B cell (primary cell): ENCODE measurements around the gene NOL4L. TPM values are rescaled to one million over a fixed set of nuclear protein-coding genes. Genes with fewer than 3 reads are reported as not detected.

Experiments used
- ATAC-seq: fragments of 200-7000 bp; cut with Tn5 transposase; one replicate; pipeline ENCODE4 v1.10.0; 2021; ENCODE audit warnings: low read depth, mild to moderate bottlenecking, moderate number of reproducible peaks, moderate library complexity
- CTCF ChIA-PET: fragments of 350-600 bp; sonication (Branson Sonifier 250); formaldehyde crosslinking; loops from one replicate; lab custom pipeline; 2021; ENCODE audit warnings: antibody characterized with exemption, inconsistent platforms; lab: Charles Lee
- POLR2A ChIA-PET: fragments of 350-600 bp; sonication (Branson Sonifier 250); formaldehyde crosslinking; loops from one replicate; lab custom pipeline; 2021; ENCODE audit warnings: antibody characterized with exemption; lab: Charles Lee
- DNase-seq: peaks from one replicate; pipeline ENCODE4 v3.0.0; 2013
- H2AFZ ChIP-seq: 2 replicates; pipeline ENCODE4 v1.6.1; 2012; ENCODE audit warnings: mild to moderate bottlenecking, low read depth, low read length; ENCODE audit not compliant: insufficient read depth, poor library complexity, severe bottlenecking
- H3K27ac ChIP-seq, 2 donors: 1 replicate in 1 of 2; 2 replicates in 1 of 2; pipeline ENCODE4 v1.5.1; 2012 to 2013; ENCODE audit warnings: low read length in 2 of 2, mild to moderate bottlenecking in 2 of 2, moderate library complexity in 1 of 2
- H3K27me3 ChIP-seq, 4 experiments: fragments of 200-600 bp in 1 of 4; sonication (generic) in 1 of 4; replicated peaks in 1 of 4; 1 replicate in 2 of 4; 2 replicates in 2 of 4; pipeline versions ENCODE4 v1.6.1 to v1.7.0; 2013 to 2016; ENCODE audit warnings: low read length in 3 of 4, mild to moderate bottlenecking in 2 of 4, mixed read lengths in 1 of 4, moderate library complexity in 1 of 4; ENCODE audit not compliant: insufficient read depth in 4 of 4, control insufficient read depth in 3 of 4; ENCODE audit errors: control extremely low read depth in 1 of 4
- H3K36me3 ChIP-seq, 2 experiments: replicated peaks in 1 of 2; 1 replicate in 1 of 2; 2 replicates in 1 of 2; pipeline versions ENCODE4 v1.6.1 to v1.7.1; 2013; ENCODE audit warnings: low read length in 1 of 2; ENCODE audit not compliant: insufficient read depth in 2 of 2, control insufficient read depth in 1 of 2; ENCODE audit errors: control extremely low read depth in 1 of 2, extremely low read depth in 1 of 2
- H3K4me1 ChIP-seq, 2 donors: fragments of 200-600 bp in 1 of 2; sonication (generic) in 1 of 2; 1 replicate in 1 of 2; 2 replicates in 1 of 2; pipeline versions ENCODE4 v1.5.1 to v1.6.1; 2013 to 2017; ENCODE audit warnings: low read length in 2 of 2; ENCODE audit not compliant: control insufficient read depth in 2 of 2, insufficient read depth in 2 of 2
- H3K4me2 ChIP-seq: replicated peaks from 2 replicates; pipeline ENCODE3; 2012; ENCODE audit warnings: mild to moderate bottlenecking, low read depth, low read length; ENCODE audit not compliant: poor library complexity, severe bottlenecking
- H3K4me3 ChIP-seq, 5 experiments: fragments of 200-600 bp in 1 of 5; sonication (generic) in 1 of 5; 1 replicate in 3 of 5; 2 replicates in 2 of 5; pipeline versions ENCODE4 v1.5.1 to v1.7.0; 2011 to 2016; ENCODE audit warnings: low read length in 4 of 5, mild to moderate bottlenecking in 4 of 5, low read depth in 2 of 5, control low read depth in 1 of 5, moderate library complexity in 1 of 5; ENCODE audit not compliant: insufficient read depth in 1 of 5; ENCODE audit errors: control extremely low read depth in 1 of 5, extremely low read depth in 1 of 5
- H3K79me2 ChIP-seq: fragments of 200-600 bp; sonication (generic); one replicate; pipeline ENCODE4 v1.6.0; 2016; ENCODE audit warnings: low read length; ENCODE audit not compliant: control insufficient read depth, insufficient read depth
- H3K9ac ChIP-seq: fragments of 200-600 bp; sonication (generic); 2 replicates; pipeline ENCODE4 v1.6.1; 2017; ENCODE audit warnings: mild to moderate bottlenecking, low read length, moderate library complexity
- H3K9me3 ChIP-seq, 3 donors: one replicate each; pipeline versions ENCODE4 v1.6.1 to v1.7.1; 2013; ENCODE audit warnings: low read length in 2 of 3; ENCODE audit not compliant: control insufficient read depth in 2 of 3, insufficient read depth in 1 of 3; ENCODE audit errors: control extremely low read depth in 1 of 3
- H4K20me1 ChIP-seq: 2 replicates; pipeline ENCODE4 v1.6.0; 2012; ENCODE audit warnings: mild to moderate bottlenecking, low read length; ENCODE audit not compliant: insufficient read depth, control insufficient read depth, poor library complexity, severe bottlenecking
- H3K27ac Mint-ChIP-seq: one replicate; pipeline ENCODE4 v1.8.0; 2021; ENCODE audit warnings: mixed read lengths
- H3K27me3 Mint-ChIP-seq: one replicate; pipeline ENCODE4 v1.8.0; 2021; ENCODE audit warnings: mixed read lengths
- H3K4me1 Mint-ChIP-seq: one replicate; pipeline ENCODE4 v1.8.0; 2021; ENCODE audit warnings: mixed read lengths
- H3K4me3 Mint-ChIP-seq: one replicate; pipeline ENCODE4 v1.8.0; 2021; ENCODE audit warnings: mixed read lengths
- H3K9me3 Mint-ChIP-seq: one replicate; pipeline ENCODE4 v1.8.0; 2022; ENCODE audit warnings: mixed read lengths; ENCODE audit not compliant: insufficient read depth
- EZH2 ChIP-seq: IDR thresholded peaks from 2 replicates; pipeline ENCODE4 v1.6.1; 2012; ENCODE audit warnings: borderline replicate concordance, low read depth, mild to moderate bottlenecking, moderate library complexity, low read length; ENCODE audit not compliant: insufficient read depth, poor library complexity, severe bottlenecking
- WGBS: methylation state at CpG from one replicate; pipeline ENCODE4 v1.1.5; 2013; ENCODE audit warnings: missing lambda C conversion rate; ENCODE audit not compliant: insufficient coverage; 5-methylcytosine and 5-hydroxymethylcytosine counted together
- intact Hi-C: fragments of 100-400 bp; cut with micrococcal nuclease; formaldehyde crosslinking; loops from one replicate; pipeline ENCODE4 v1.10.0; 2022
- polyA plus RNA-seq: library from polyadenylated mRNA; depleted of rRNA; stranded (reverse); fragments of >200 nt; gene quantifications from 2 replicates; pipeline ENCODE4 v1.2.3, GENCODE V29; 2012
- total RNA-seq, 2 donors: library from RNA; stranded (reverse); fragments of 120-200 nt in 1 of 2; gene quantifications; 1 replicate in 1 of 2; 2 replicates in 1 of 2; pipeline versions ENCODE4 v1.2.3 to v1.2.4, GENCODE V29; 2013 to 2022
- TF ChIP-seq, protein P1 (sequence below): fragments of 200-600 bp; IDR thresholded peaks from one replicate; pipeline ENCODE4 v1.8.0; 2022; ENCODE audit warnings: antibody characterized with exemption, mild to moderate bottlenecking

Gene NOL4L
- total and polyA plus RNA-seq, 2 donors (not counting 1 experiment from before 2014, with no cell fraction given), result 6.5 to 7.9 TPM

DNA sequence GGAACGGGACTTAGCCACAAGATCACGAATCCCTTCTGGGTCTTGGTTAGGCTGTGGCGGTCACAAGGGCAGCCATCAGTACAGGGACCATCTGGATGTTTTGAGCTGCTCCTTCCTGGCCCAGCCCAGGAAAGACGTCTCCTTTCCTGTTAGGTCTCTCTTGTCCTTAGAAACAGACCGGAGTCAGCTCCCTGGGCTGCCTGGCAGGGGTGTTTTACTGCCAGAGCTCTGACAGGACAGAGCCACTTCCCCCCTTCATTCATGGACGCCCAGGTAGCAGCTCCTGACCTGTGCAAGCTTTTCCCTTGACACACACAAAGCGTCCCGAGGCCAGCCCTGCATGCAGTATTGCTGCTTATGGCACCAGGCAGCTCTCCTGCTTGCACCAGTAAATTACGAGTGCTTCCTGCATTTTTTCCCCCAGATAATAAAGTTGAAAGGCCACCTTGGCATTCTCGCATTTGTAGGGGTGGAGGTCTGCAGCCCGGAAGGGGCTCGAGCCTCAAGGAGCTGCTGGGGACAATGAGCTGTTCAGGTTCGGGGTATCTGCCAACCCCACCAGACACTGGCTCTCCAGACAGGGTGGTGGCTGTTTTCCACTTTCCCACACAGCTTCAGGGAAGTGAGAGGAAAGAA, 87.4 kb downstream of the NOL4L start:
- Histone ChIP-seq H3K36me3 (no peaks in the 10 kb centered on the region), H3K9ac (no peak overlapping the region), H3K4me1 (no peaks in the 10 kb centered on the region), H3K27ac (no peak overlapping the region), H3K27me3 (no peaks in the 10 kb centered on the region), H3K4me3 (no peak overlapping the region), H2AFZ (no peak overlapping the region), H3K4me2 (no peak overlapping the region), H4K20me1 (no peaks in the 10 kb centered on the region), H3K9me3 (no peaks in the 10 kb centered on the region), H3K79me2 (no peaks in the 10 kb centered on the region)
- H3K27me3 Mint-ChIP-seq, result no peaks in the 10 kb centered on the region
- ATAC-seq (no peak), DNase-seq (no peak)
- no peaks in the 10 kb centered on the region for H3K9me3 Mint-ChIP-seq
- no peak overlapping the region for H3K4me3 Mint-ChIP-seq
- POLR2A ChIA-PET, result interaction anchor here (0.7 kb wide), 1 partner anchor 13 kb away, joined by 4 read pairs; no protein-coding TSS in a partner anchor
- peaks cover 9% of the 10 kb centered on the region for H3K4me1 Mint-ChIP-seq
- intact Hi-C loops, result no loop called here
- TF ChIP-seq, protein P1, sequence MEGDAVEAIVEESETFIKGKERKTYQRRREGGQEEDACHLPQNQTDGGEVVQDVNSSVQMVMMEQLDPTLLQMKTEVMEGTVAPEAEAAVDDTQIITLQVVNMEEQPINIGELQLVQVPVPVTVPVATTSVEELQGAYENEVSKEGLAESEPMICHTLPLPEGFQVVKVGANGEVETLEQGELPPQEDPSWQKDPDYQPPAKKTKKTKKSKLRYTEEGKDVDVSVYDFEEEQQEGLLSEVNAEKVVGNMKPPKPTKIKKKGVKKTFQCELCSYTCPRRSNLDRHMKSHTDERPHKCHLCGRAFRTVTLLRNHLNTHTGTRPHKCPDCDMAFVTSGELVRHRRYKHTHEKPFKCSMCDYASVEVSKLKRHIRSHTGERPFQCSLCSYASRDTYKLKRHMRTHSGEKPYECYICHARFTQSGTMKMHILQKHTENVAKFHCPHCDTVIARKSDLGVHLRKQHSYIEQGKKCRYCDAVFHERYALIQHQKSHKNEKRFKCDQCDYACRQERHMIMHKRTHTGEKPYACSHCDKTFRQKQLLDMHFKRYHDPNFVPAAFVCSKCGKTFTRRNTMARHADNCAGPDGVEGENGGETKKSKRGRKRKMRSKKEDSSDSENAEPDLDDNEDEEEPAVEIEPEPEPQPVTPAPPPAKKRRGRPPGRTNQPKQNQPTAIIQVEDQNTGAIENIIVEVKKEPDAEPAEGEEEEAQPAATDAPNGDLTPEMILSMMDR, result no peak
- no peak for TF ChIP-seq EZH2
- WGBS, result 55% methylated on average over 9 of the region's 13 CpGs
- CTCF ChIA-PET, result interaction anchor here (0.6 to 1.5 kb wide), 2 partner anchors 12 to 350 kb away, joined by 3 to 4 read pairs; no protein-coding TSS in a partner anchor
- no peak overlapping the region for H3K27ac Mint-ChIP-seq

DNA sequence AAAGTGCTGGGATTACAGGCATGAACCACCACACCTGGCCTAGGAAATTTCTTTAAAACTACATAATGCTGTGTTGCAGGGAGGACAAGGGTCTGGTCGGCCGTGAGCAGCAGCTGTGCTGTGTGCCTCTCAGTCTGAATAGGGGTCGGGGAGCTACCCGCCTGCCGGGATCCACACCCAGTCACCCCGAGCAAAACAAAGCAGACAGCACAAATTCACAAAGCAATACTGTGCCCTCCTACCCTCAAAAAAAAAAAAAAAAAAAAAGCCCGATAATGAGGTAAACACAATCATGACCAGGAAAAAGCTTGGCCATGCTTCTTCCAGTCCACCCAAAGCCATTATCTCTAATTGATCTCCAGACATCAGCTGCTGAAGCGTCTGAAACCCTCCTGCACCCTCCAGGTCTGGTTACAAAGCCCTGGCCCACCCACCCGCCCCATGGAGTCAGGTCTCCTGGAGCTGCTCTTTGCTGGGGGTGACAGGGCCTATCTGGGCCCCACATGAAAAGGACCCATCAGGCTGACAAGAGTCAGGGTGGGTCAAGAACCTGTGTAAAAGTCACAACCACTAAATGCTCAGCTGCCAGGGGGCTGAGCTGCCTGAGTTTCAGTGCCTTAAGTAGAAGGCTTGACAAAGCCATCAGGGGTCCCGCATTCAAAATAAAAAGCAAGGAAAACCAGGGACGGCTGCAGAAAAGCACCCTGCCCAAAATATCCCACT, 88.2 kb downstream of the NOL4L start:
- Histone ChIP-seq H4K20me1 (no peaks in the 10 kb centered on the region), H3K9me3 (no peaks in the 10 kb centered on the region), H3K27me3 (no peaks in the 10 kb centered on the region), H3K4me3 (no peak overlapping the region), H3K9ac (no peak overlapping the region), H3K4me2 (no peak overlapping the region), H3K79me2 (no peaks in the 10 kb centered on the region), H3K4me1 (no peaks in the 10 kb centered on the region), H2AFZ (no peak overlapping the region), H3K36me3 (no peaks in the 10 kb centered on the region), H3K27ac (no peak overlapping the region)
- ChIA-PET POLR2A (no interaction called here), CTCF (interaction anchor here (0.7 to 1.5 kb wide), 2 partner anchors 12 to 181 kb away, joined by 3 to 4 read pairs; no protein-coding TSS in a partner anchor)
- Mint-ChIP-seq H3K9me3 (no peaks in the 10 kb centered on the region), H3K27ac (no peak overlapping the region), H3K4me3 (no peak overlapping the region), H3K4me1 (peaks cover 9% of the 10 kb centered on the region), H3K27me3 (no peaks in the 10 kb centered on the region)
- intact Hi-C loops, result no loop called here
- 95% methylated on average over 8 of the region's 11 CpGs for WGBS
- ATAC-seq (no peak), DNase-seq (no peak)
- TF ChIP-seq, protein P1, result no peak
- no peak for TF ChIP-seq EZH2
